Smooth muscle cell (in vitro differentiated cells): ENCODE results near the gene EPYC. TPM values are rescaled to one million over a fixed set of nuclear protein-coding genes. Genes with fewer than 3 reads are reported as not detected.

Experiments used
- DNase-seq: peaks from one replicate; lab custom pipeline; 2025; ENCODE audit not compliant: unreplicated experiment; lab: John Stamatoyannopoulos, UW
- H2AFZ ChIP-seq: fragments of 200-600 bp; sonication (generic); 2 replicates; pipeline ENCODE4 v1.6.0; 2016; ENCODE audit warnings: antibody characterized with exemption, low read depth, mild to moderate bottlenecking
- H3F3A ChIP-seq: fragments of 200-600 bp; sonication (generic); 2 replicates; pipeline ENCODE4 v1.6.0; 2017; ENCODE audit warnings: antibody characterized with exemption, low read depth
- H3K27ac ChIP-seq: fragments of 200-600 bp; sonication (generic); 2 replicates; pipeline ENCODE4 v1.5.1; 2016; ENCODE audit warnings: low read depth, mild to moderate bottlenecking
- H3K27me3 ChIP-seq: fragments of 200-600 bp; sonication (generic); 2 replicates; pipeline ENCODE4 v1.6.1; 2016; ENCODE audit warnings: low read depth, mild to moderate bottlenecking
- H3K36me3 ChIP-seq: fragments of 200-600 bp; sonication (generic); 2 replicates; pipeline ENCODE4 v1.5.1; 2016; ENCODE audit warnings: low read depth
- H3K4me1 ChIP-seq: fragments of 200-600 bp; sonication (generic); 2 replicates; pipeline ENCODE4 v1.5.1; 2016; ENCODE audit warnings: low read depth
- H3K4me2 ChIP-seq: fragments of 200-600 bp; sonication (generic); 2 replicates; pipeline ENCODE4 v1.6.0; 2016; ENCODE audit warnings: mild to moderate bottlenecking
- H3K4me3 ChIP-seq: fragments of 200-600 bp; sonication (generic); 2 replicates; pipeline ENCODE4 v1.5.1; 2016; ENCODE audit warnings: mild to moderate bottlenecking
- H3K79me2 ChIP-seq: fragments of 200-600 bp; sonication (generic); 2 replicates; pipeline ENCODE4 v1.6.0; 2016; ENCODE audit warnings: low read depth, mild to moderate bottlenecking
- H3K9ac ChIP-seq: fragments of 200-600 bp; sonication (generic); 2 replicates; pipeline ENCODE4 v1.6.0; 2016; ENCODE audit warnings: low read depth
- H3K9me3 ChIP-seq: fragments of 200-600 bp; sonication (generic); replicated peaks from 2 replicates; pipeline ENCODE4 v1.5.1; 2016; ENCODE audit warnings: low read depth
- H4K20me1 ChIP-seq: fragments of 200-600 bp; sonication (generic); 2 replicates; pipeline ENCODE4 v1.6.0; 2016; ENCODE audit warnings: low read depth
- WGBS: methylation state at CpG from one replicate; pipeline ENCODE4 v1.1.7; 2016; ENCODE audit warnings: low lambda C conversion rate; 5-methylcytosine and 5-hydroxymethylcytosine counted together
- polyA plus RNA-seq: library from polyadenylated mRNA; unstranded; fragments of >200 nt; fragmentation: Nextera tagmentation; extraction: Ambion mirVana; gene quantifications from 2 replicates; pipeline ENCODE4 v1.2.1, GENCODE V29; 2016
- total RNA-seq: library from RNA; depleted of rRNA; stranded (reverse); fragments of >200 nt; gene quantifications from 2 replicates; pipeline ENCODE4 v1.2.3, GENCODE V29; 2014
- TF ChIP-seq, protein P1 (sequence below): fragments of 200-600 bp; sonication (generic); IDR thresholded peaks from 2 replicates; pipeline ENCODE4 v1.5.1; 2017; ENCODE audit warnings: borderline replicate concordance, mild to moderate bottlenecking, antibody characterized with exemption; ENCODE audit not compliant: insufficient read depth, poor library complexity, severe bottlenecking

The EPYC gene
- total and polyA plus RNA-seq, 2 experiments from 2014 or later = 0.13 to 1.1 TPM

DNA sequence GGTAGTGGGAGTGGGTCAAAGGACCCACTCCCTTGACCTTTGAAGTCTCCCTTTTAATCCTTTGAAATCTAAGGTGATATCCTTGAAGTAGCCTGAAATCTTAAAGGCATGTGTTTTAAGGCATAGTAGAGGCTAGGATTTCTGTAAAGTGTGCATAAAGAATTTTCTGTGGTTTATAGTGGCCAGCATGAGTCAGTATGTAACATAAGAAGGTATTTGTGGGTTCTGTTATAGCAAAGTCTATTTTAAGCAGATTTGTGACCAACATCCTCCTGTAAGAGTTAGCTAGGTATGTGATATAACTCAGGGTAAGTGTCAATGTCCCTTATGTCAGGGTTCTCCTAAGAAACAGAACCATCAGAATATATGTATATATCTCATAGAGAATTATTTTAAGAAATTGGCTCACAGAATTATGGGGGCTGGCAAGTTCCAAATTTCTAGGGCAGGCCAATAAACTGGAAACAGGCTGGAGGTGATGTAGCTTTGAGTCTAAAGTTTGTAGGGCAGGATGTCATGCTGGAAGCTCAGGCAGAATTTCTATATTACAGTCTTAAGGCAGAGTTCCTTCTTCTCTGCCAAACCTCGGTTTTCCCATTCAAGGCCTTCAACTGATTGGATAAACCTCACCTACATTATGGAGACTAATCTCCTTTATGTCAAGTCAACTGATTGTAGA, 18.7 kb upstream of the EPYC start:
- Histone ChIP-seq H3K4me3 (no peak overlapping the region), H3K9me3 (no peaks in the 10 kb centered on the region), H3K4me2 (peak overlapping the region; percentile 61), H4K20me1 (no peaks in the 10 kb centered on the region), H3K9ac (no peak overlapping the region), H3K27me3 (no peaks in the 10 kb centered on the region), H3K4me1 (peaks cover 4% of the 10 kb centered on the region), H3K27ac (peak overlapping the region; percentile 46), H3F3A (peaks cover 4% of the 10 kb centered on the region), H2AFZ (no peak overlapping the region), H3K36me3 (no peaks in the 10 kb centered on the region), H3K79me2 (no peaks in the 10 kb centered on the region)
- TF ChIP-seq, protein P1, sequence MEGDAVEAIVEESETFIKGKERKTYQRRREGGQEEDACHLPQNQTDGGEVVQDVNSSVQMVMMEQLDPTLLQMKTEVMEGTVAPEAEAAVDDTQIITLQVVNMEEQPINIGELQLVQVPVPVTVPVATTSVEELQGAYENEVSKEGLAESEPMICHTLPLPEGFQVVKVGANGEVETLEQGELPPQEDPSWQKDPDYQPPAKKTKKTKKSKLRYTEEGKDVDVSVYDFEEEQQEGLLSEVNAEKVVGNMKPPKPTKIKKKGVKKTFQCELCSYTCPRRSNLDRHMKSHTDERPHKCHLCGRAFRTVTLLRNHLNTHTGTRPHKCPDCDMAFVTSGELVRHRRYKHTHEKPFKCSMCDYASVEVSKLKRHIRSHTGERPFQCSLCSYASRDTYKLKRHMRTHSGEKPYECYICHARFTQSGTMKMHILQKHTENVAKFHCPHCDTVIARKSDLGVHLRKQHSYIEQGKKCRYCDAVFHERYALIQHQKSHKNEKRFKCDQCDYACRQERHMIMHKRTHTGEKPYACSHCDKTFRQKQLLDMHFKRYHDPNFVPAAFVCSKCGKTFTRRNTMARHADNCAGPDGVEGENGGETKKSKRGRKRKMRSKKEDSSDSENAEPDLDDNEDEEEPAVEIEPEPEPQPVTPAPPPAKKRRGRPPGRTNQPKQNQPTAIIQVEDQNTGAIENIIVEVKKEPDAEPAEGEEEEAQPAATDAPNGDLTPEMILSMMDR = no peak
- DNase-seq = no peak
- WGBS = 84% methylated on average over 1 of the region's 1 CpG

DNA sequence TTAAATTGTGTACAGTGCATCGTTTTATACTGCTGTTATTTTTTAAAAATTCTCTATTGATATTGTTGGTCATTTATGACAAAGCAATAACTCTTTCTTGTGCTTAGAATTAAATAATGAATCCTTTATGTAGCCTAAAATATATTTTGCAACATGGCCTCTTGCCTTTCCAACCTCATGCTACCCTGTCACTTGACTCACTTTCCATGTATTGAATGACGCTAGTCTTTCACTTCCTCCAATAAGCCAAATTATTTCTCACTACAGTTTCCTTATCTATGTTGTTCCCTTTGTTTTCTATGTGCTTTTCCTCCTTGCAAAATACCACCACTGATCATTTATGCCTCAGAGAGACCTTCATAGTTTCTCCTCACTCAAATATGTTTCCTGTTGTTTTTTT, 16.3 kb upstream of the EPYC start:
- H3K9me3 ChIP-seq = no peaks in the 10 kb centered on the region
- H3K4me1 ChIP-seq = peaks cover 4% of the 10 kb centered on the region
- no peaks in the 10 kb centered on the region for H4K20me1 ChIP-seq
- H2AFZ ChIP-seq = no peak overlapping the region
- TF ChIP-seq, protein P1 = no peak
- H3K4me3 ChIP-seq = no peak overlapping the region
- no peaks in the 10 kb centered on the region for H3K79me2 ChIP-seq
- H3K27me3 ChIP-seq = no peaks in the 10 kb centered on the region
- WGBS = 90% methylated on average over 2 of the region's 2 CpGs
- H3K27ac ChIP-seq = no peak overlapping the region
- no peak overlapping the region for H3K9ac ChIP-seq
- H3K4me2 ChIP-seq = no peak overlapping the region
- peaks cover 4% of the 10 kb centered on the region for H3F3A ChIP-seq
- H3K36me3 ChIP-seq = no peaks in the 10 kb centered on the region
- DNase-seq = no peak

GRCh38 chr12:91019455-91019854, 14.7 kb upstream of the EPYC start:
- 97% methylated on average over 4 of the region's 4 CpGs for WGBS
- H3K27me3 ChIP-seq = no peaks in the 10 kb centered on the region
- peaks cover 4% of the 10 kb centered on the region for H3F3A ChIP-seq
- no peaks in the 10 kb centered on the region for H4K20me1 ChIP-seq
- no peaks in the 10 kb centered on the region for H3K79me2 ChIP-seq
- TF ChIP-seq, protein P1 = no peak
- H3K36me3 ChIP-seq = no peaks in the 10 kb centered on the region
- H3K9me3 ChIP-seq = no peaks in the 10 kb centered on the region
- H3K4me1 ChIP-seq = peaks cover 4% of the 10 kb centered on the region
- no peak for DNase-seq
- H3K27ac ChIP-seq = no peak overlapping the region
- no peak overlapping the region for H2AFZ ChIP-seq
- H3K9ac ChIP-seq = no peak overlapping the region
- H3K4me3 ChIP-seq = no peak overlapping the region
- H3K4me2 ChIP-seq = no peak overlapping the region
